ENCODE results near the gene APBA2.

GRCh38 chr15:28996953-28997352 is 111.2 kb downstream of the APBA2 start:
- no peak for TF ChIP-seq CTCF (IDR thresholded peaks at IDR 0.05)
- no peak for TF ChIP-seq POLR2A (IDR thresholded peaks at IDR 0.05)
